ENCODE measurements around the gene C12orf50.

C12orf50 gene

DNA sequence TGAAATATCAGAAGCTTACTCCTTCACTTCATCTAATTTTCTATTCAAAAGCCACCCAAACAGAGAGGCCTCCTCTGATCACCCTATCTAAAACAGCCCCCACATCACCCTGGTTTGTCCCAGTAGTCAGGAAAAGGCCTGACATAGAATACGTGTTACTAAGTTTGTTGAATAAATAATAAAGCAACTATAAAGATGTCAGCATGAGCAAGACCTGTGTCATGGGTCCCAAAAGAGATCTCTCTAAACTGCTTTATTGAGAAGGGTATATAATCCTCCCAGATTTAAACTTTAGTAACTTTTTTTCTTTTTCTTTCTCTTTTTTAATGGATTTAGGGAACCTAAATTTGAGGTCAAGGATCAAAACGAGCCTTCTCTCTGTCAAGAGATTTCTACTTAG, 27.4 kb upstream of the C12orf50 start:
- H3K4me3 ChIP-seq (ENCODE audit: low read depth, low read length), result no peak overlapping the region
- TF ChIP-seq, protein P1, sequence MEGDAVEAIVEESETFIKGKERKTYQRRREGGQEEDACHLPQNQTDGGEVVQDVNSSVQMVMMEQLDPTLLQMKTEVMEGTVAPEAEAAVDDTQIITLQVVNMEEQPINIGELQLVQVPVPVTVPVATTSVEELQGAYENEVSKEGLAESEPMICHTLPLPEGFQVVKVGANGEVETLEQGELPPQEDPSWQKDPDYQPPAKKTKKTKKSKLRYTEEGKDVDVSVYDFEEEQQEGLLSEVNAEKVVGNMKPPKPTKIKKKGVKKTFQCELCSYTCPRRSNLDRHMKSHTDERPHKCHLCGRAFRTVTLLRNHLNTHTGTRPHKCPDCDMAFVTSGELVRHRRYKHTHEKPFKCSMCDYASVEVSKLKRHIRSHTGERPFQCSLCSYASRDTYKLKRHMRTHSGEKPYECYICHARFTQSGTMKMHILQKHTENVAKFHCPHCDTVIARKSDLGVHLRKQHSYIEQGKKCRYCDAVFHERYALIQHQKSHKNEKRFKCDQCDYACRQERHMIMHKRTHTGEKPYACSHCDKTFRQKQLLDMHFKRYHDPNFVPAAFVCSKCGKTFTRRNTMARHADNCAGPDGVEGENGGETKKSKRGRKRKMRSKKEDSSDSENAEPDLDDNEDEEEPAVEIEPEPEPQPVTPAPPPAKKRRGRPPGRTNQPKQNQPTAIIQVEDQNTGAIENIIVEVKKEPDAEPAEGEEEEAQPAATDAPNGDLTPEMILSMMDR (IDR thresholded peaks at IDR 0.05; ENCODE audit: low read depth, low read length), result no peak
- TF ChIP-seq POLR2A (IDR thresholded peaks at IDR 0.05; ENCODE audit: extremely low read depth, insufficient read length) (no peak), MYC (IDR thresholded peaks at IDR 0.05; ENCODE audit: low read depth, low read length) (no peak)
- TF ChIP-seq, protein P2, sequence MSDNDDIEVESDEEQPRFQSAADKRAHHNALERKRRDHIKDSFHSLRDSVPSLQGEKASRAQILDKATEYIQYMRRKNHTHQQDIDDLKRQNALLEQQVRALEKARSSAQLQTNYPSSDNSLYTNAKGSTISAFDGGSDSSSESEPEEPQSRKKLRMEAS (IDR thresholded peaks at IDR 0.05; ENCODE audit: low read depth, low read length), result no peak

DNA sequence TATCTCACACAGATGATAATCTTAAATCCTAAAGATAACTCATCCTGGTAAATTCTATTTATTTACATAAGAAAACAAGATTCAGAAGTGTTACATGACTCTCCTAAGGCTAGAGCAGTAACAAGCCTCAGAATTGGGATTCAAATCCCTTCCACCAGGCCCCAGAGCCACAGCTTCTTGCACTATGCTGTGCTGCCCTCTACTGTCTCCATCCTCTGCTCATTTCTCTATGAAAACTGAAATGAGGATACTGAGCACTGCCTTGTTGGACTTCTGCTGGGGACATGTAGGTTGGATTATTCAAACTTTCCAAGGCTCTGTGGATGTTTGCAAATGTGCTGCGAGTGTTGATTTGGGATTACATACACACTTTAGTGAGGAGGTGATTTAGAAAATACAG, 23.5 kb upstream of the C12orf50 start:
- DNase-seq (ENCODE audit: low read depth), result peak; percentile 60
- no peak for TF ChIP-seq MYC (IDR thresholded peaks at IDR 0.05; ENCODE audit: low read depth, low read length)
- TF ChIP-seq, protein P1 (IDR thresholded peaks at IDR 0.05; ENCODE audit: low read depth, low read length), result peak; percentile 65
- no peak overlapping the region for H3K4me3 ChIP-seq (ENCODE audit: low read depth, low read length)

More for the DNA sequence above, 27.4 kb upstream of the C12orf50 start:
- DNase-seq (ENCODE audit: low read depth), result no peak

DNA sequence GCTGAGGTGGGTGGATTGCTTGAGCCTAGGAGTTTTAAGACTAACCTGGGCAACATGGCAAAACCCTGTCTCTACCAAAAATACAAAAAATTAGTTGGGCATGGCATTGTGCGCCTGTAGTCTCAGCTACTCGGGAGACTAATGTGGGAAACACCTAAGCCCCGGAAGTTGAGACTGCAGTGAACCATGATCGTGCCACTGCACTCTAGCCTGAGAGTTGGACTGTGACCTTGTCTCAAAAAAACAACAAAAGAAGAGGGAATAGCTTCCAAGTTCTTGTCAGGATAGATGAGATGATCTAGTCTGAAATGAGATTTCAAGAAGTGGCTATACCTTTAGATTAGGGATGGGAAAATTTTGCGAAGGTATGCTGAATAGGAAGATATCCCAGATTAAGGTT, 14.8 kb upstream of the C12orf50 start:
- H3K4me3 ChIP-seq (ENCODE audit: low read depth, low read length), result no peak overlapping the region
- DNase-seq (ENCODE audit: low read depth), result no peak
- no peak for TF ChIP-seq POLR2A (IDR thresholded peaks at IDR 0.05; ENCODE audit: extremely low read depth, insufficient read length)
- TF ChIP-seq, protein P2 (IDR thresholded peaks at IDR 0.05; ENCODE audit: low read depth, low read length), result no peak
- TF ChIP-seq MYC (IDR thresholded peaks at IDR 0.05; ENCODE audit: low read depth, low read length), result no peak
- TF ChIP-seq, protein P1 (IDR thresholded peaks at IDR 0.05; ENCODE audit: low read depth, low read length), result no peak

DNA sequence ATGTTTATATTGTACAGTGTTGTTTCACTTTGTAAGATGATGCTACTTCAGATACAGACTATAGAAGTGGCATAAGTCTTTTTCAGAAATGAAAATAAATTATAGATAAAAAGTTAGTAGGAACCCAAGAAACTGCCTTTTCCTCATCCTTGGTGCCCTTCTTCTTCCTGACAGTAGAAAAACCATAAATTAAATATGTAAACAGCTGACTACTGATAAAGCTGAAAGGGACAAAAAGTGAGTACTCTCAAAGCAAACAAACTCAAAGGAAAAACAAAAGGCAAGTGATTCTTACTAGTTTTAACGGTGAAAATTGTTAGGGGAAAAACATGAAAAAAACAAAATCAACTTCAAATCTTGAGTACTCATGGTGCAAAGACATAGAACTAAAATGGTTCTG, 8.6 kb upstream of the C12orf50 start:
- H3K4me3 ChIP-seq (ENCODE audit: low read depth, low read length), result peak overlapping the region; percentile 95
- no peak for DNase-seq (ENCODE audit: low read depth)
- TF ChIP-seq, protein P1 (IDR thresholded peaks at IDR 0.05; ENCODE audit: low read depth, low read length), result no peak
- TF ChIP-seq, protein P2 (IDR thresholded peaks at IDR 0.05; ENCODE audit: low read depth, low read length), result no peak
- TF ChIP-seq MYC (IDR thresholded peaks at IDR 0.05; ENCODE audit: low read depth, low read length), result no peak
- TF ChIP-seq POLR2A (IDR thresholded peaks at IDR 0.05; ENCODE audit: extremely low read depth, insufficient read length), result no peak

DNA sequence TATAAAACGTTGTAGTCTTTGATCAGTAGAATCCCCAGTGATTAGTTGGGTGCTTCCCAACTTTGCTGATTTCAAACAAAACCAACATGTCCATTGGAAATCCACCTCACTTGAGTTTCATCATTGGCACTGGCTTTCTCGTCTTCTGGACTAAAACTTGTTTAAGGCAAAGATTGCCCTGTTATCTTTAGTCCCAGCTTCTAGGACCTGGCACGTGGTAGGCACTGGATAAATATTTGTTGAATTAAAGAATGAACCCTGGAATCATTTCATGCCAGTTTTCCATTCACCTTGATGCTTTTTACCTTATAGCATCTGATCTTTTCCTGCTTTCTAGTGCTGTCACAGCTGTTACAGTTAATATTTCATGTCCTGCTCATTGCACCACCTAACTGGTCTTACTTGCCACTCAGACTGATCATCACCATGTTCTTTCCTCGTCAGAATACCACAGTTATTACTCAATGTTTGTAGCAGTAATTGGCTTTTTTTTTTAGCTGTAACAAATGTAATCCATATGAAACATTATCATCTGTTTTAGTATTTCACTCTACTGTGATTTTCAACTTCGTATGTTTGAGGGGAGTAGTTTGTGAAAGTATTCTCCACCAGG, 7.3 kb upstream of the C12orf50 start:
- peak overlapping the region; percentile 95 for H3K4me3 ChIP-seq (ENCODE audit: low read depth, low read length)
- peak; percentile 64 for DNase-seq (ENCODE audit: low read depth)

More for the DNA sequence above, 7.3 kb upstream of the C12orf50 start:
- TF ChIP-seq, protein P2 (IDR thresholded peaks at IDR 0.05; ENCODE audit: low read depth, low read length), result no peak
- TF ChIP-seq MYC (IDR thresholded peaks at IDR 0.05; ENCODE audit: low read depth, low read length) (no peak; the same call in 1 of the 2 replicates), POLR2A (IDR thresholded peaks at IDR 0.05; ENCODE audit: extremely low read depth, insufficient read length) (no peak)
- TF ChIP-seq, protein P1 (IDR thresholded peaks at IDR 0.05; ENCODE audit: low read depth, low read length), result no peak
